Retina (tissue), 1 donor: ENCODE data around the gene RPS6KA2.

ENCODE experiments used
- DNase-seq: peaks from one replicate; pipeline ENCODE4 v3.0.0-alpha.2; 2016

Gene RPS6KA2

GRCh38 chr6:166567107-166567506, 59.9 kb downstream of the RPS6KA2 start:
- DNase-seq: no peak

- DNase-seq: no peak
Measured at GRCh38 chr6:166566026-166567011, 60.7 kb downstream of the RPS6KA2 start.

- peak; percentile 39 for DNase-seq
Measured at GRCh38 chr6:166565084-166565967, 61.7 kb downstream of the RPS6KA2 start.

DNA sequence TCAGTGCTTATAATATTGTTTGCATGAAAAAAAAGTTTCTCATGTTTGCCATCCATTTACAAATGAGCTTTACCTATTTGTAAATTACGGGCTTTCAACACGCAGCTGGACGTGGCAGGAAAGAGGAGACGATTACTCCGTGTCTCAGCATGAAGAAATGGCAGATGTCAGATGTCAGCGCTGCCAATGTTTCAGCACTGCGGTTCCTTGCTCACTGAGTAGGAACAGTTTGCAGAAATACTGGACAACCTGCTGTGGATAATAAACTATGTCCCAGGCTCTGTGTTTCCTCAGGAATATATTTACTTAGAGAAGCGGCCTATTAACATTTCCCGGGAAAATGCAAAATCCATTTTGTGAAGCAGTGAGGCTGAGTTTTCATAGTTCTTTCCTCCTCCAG, 63.2 kb downstream of the RPS6KA2 start:
- DNase-seq: no peak

DNA sequence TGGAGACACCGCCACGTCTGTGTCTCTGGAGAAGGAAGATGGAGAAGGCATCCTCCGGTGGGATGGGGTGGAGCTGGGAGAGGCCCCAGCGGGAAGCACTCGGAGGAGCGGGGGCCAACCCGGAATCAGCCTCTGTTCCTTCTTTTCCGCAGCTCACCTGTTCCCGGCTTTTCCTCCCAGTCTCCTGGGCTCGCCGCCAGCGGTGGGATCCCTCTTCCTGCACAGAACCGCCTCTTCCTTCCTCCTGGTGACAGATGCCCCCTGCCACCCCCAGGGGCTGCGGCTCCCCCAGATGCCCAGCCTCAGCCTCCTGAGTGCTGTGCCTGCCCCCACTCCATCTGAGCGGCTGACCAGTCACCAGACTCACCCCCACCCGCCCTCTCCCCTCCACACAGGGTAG, 63.9 kb downstream of the RPS6KA2 start:
- no peak for DNase-seq

DNA sequence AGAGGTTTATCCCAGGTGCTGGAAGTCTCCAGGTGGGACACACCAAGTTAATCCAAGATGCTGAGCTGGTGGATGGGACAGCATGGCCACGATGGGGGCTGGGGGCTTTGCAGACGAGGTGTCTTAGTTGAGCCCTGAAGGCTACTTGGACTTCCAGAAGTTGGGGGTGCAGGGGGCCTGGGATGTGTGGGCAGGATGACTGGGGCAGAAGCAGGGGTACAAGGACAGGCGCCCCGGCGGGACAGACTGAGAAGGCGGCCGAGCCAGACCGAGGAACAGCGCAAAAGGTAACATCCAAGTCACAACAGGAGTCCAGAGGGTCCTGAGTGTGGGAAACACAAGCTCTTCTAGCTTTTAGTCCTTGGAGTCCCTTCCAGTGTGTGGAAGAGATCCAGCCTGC, 64.3 kb downstream of the RPS6KA2 start:
- no peak for DNase-seq

DNA sequence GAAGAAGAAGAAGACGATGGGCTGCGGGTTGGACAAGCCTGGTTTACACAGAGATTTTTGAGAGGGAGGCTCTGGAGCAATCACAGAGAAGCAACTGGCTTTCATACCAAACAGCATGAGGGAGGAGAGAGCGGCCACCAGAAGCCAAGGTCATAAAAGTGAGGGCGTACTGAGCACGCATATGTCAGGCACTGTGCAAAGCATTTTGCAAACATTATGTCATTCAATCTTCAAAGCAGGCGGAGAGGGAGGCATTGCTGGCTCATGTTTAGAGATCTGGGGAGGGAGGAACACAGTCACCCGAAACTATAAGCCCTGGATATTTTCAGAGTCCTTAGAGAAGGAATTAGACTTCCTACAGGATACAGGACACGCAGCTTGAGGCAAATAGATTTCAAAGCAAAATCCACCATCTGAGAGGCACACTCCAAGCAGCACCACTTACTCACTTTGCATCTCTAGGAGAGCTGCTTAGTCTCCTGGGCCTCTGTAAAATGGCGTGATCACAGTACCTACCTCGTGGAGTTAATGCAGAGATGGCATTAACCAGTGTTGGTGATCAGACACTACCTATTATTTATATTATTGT, 65.2 kb downstream of the RPS6KA2 start:
- no peak for DNase-seq

DNA sequence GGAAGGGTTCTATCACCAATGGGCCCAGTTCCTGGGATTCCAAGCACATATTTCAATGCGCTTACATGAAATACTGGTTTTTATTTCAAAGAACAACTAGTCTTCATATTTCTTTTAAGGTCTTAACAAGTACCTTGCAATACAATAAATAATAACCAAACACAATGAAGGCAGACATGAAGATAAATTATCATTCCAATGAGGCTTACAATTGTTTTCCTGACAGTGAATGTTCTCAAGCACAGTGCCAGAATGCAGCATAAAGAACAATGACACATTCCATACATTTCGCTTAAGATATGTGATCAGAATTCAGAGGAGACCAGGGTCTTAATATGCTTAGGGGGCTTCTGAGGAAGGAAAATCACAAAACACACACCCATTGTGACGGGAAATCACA, 66.8 kb downstream of the RPS6KA2 start:
- DNase-seq: no peak

- no peak for DNase-seq
Measured at GRCh38 chr6:166559662-166560061, 67.4 kb downstream of the RPS6KA2 start.

- DNase-seq: no peak
Measured at GRCh38 chr6:166559211-166559610, 67.8 kb downstream of the RPS6KA2 start.

DNA sequence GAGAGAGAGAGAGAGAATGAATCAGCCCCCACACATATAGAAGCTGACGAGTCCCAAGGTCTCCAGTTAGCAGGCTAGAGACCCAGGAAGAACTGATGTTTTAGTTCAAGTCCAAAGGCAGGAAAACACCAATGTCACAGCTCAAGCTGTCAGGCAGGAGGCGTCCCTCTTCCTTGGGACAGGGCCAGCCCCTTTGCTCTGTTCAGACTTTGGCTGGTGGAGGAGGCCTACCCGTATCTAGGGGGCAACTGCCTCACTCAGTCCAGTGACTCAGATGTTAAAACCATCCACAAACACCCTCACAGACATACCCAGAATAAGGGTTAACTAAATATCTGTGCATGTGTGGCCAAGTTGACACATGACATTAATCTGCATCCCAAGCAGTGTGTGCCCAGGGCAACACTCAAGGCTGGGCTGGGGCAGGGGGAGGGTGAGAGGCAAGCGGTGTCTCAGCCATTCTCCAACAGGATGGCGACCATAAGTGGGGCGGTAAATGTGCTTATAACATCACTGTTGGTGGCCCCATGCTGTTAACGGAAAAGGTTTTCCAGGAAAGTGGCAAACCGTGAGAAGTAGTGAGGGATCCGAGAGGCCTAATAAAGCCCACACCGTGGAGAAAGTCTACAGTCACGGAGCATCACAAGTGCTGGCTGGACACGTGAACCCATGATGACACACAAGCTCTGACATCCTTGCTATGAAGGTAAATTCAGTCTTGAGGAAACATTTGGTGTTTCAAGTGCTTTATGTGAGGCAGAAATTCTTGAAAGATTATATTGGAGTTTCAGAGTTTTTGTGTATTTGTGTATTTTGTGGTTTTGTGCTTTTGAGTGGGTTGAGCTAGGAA, 68.7 kb downstream of the RPS6KA2 start:
- DNase-seq: no peak

DNA sequence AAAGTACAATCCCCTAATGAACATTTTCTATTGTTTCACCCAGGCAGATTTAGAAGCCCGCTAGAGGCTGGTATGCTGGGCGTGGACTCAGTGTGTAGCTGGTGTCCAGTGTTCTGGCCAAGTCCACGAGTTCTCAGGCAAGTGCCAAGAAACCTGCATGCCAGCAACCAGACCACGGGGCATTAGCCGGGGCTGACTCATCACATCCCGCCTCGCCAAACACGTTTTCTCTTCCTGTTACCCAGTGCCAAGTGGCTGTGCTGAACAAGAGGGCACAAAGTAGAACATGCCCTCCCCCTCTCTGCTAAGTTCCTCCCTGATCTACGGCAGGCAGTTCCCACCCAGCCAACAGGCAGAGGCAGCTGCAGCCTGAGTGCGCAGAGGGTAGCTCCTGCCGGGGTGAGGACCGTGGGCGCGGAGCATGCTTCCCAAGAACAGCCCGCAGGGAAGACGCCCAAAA, 70.2 kb downstream of the RPS6KA2 start:
- DNase-seq: no peak

DNA sequence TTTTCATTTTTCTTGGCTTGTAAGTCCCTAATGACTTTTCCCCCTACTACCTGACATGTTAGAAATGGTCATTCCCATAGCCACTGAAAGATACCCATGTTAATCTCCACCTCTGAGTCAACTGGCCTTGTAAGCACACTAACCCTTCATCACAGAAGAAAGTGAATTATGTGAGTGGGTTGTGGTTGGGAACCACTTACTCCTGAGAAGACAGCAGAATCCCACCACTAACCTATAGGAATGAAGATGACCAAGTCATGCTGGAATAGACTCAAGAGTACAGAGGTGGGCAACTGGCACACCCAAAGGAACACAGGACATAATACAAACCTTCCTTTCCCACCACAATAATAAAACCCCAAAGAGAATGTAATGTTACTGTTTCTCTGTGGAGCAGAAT, 70.7 kb downstream of the RPS6KA2 start:
- no peak for DNase-seq

DNA sequence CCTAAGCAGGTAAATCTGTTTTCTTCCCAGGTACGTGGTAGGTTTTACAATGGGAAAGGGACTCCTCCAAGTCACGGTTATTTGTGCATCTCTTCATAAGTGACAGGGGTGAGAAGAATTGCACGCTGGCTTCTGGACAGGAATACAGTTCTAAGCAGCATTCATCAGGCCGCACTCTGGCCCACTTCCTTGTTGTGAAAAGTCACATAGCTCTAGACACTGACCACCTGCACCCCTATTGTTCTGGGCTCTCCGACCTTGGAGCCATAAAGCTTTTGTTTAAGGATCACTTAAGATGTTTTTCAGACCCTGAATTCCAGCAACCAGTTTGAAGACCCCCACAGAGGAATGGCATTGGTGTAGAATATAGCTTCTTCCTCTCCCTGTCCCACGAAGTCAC, 72.0 kb downstream of the RPS6KA2 start:
- no peak for DNase-seq

DNA sequence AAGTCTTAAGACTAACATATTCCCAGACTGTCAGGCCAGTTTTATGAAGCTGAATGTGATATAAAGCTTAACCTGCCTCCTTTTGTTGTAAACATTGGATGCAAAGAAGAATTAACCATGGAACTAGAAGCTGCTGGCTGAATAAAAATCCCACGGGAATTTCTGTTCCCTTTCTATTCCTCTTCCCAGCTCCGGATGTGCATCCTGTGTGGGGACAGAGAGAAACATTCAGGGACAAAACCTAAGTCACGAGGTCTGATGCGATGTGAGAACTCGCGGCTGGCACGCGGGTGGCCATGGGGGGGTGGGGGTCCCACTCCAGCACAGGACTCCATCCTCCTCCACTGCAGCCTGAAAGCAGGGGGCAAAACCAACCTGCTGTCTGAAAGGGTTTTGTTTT, 72.7 kb downstream of the RPS6KA2 start:
- DNase-seq: no peak

- no peak for DNase-seq
Measured at GRCh38 chr6:166553563-166554271, 73.3 kb downstream of the RPS6KA2 start.

DNA sequence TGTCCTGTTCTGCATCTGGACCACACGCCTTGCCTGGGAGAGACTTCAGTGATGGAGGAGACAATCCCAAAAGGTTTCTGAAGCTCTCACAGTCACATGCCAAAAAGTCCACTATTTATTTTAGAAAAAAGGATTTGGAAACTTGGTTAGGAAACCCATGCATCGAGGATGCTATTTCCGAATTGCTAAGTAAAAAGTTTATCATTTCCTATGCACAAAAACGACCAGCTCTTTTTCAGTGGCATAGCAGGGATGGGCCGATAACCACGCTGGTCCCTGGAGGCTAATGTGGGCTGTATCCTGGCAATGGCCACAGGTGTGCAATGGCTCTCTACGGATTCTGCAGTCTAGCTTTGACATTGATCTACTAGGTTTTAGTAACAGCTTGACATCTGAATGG, 74.5 kb downstream of the RPS6KA2 start:
- DNase-seq: no peak

DNA sequence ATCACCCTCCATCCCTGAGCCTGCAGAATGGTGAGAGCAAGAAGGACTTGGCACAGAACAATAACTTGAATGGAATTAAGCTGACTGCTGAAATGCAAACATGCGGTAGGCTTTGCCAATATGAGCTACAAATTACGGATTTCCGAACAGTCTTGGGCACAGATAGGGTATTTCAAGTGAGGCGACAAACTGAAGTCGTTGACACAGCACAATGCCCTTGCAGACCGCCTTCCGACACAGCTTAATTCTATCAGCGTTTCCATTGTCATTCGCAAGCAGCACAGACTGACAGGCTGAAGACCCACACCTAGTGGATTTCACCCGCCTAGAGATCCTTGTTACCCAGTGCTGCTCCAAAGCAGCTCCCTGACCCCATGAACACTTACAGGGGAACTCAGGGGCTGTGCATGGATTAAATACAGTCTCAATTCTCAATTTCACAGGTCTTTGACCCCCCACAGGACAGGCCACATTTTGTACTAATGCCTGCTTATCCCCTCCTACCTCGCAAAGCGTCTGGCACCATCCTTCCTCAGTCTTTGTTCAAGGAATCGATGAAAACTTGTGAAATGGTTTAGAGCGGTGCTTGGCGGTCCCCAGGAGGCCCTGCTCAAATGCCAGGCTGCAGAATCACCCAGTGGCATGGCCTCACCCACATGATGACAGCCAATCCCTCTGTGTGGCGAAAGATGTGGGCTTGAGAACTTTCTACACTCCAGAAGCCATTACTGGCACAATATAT, 75.1 kb downstream of the RPS6KA2 start:
- DNase-seq: no peak

GRCh38 chr6:166546653-166547052, 80.4 kb downstream of the RPS6KA2 start:
- DNase-seq: no peak

DNA sequence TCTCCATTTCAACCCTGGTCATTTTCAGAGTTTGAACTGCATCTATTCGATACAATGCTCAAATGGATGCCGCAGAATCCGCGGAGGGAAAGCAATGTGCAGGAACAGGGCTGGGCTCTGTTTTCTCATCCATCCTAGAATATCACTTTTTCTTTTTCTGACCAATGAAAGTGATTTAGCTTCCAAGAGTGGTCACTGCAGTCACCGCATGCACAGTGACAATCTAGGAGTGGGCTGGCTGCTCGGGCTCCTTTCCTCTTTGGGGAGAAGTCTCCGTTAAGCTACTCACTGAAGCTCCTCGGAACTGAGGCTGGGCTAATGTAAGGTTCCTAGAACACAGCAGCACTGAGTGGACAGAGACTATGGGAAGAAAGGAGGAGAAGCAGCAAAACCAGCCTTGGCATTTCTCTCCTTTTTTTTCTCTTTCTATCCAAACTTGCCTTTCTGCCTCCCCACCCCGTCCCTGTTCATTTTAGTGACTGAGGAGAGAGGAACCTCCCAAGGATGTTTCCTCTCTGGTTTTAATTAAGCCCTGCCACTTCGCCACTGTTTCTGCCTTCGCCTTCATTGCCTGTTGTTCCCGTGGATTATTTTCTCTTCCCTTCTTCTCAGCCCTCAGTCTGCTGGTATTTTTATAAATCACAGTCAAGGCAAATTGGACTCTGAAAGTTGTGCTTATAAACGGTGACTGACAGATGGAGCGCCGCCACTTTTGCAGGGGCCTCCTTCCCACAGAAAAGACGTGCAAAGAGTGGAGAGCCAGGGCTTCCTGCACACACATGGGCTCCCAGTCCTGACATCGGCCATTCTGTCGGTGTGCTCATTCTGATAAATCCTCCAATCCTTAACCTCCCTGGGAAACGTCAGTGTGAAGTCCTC, 81.7 kb downstream of the RPS6KA2 start:
- no peak for DNase-seq
